BLaER1 (cell line): ENCODE measurements around the gene CORO2A.

Source experiments
- H3K27ac ChIP-seq: shearing (Covaris generic); formaldehyde crosslinking; 2 replicates; pipeline ENCODE4 v1.8.1; 2022
- H3K27me3 ChIP-seq: shearing (Covaris generic); formaldehyde crosslinking; 2 replicates; pipeline ENCODE4 v1.8.1; 2022
- H3K36me3 ChIP-seq: shearing (Covaris generic); formaldehyde crosslinking; 2 replicates; pipeline ENCODE4 v1.8.1; 2022
- H3K4me1 ChIP-seq: shearing (Covaris generic); formaldehyde crosslinking; 2 replicates; pipeline ENCODE4 v1.8.1; 2022
- H3K4me2 ChIP-seq: shearing (Covaris generic); formaldehyde crosslinking; 2 replicates; pipeline ENCODE4 v1.8.1; 2022
- H3K4me3 ChIP-seq: shearing (Covaris generic); formaldehyde crosslinking; 2 replicates; pipeline ENCODE4 v1.8.1; 2022
- H3K9ac ChIP-seq: shearing (Covaris generic); formaldehyde crosslinking; 2 replicates; pipeline ENCODE4 v1.8.1; 2022
- H3K9me3 ChIP-seq: shearing (Covaris generic); formaldehyde crosslinking; 2 replicates; pipeline ENCODE4 v1.8.1; 2022
- H4K20me1 ChIP-seq: shearing (Covaris generic); formaldehyde crosslinking; 2 replicates; pipeline ENCODE4 v1.8.1; 2022
- Cebpa-rat ChIP-seq: shearing (Covaris generic); IDR thresholded peaks from 2 replicates; pipeline ENCODE4 v1.8.1; 2022

The CORO2A gene

DNA sequence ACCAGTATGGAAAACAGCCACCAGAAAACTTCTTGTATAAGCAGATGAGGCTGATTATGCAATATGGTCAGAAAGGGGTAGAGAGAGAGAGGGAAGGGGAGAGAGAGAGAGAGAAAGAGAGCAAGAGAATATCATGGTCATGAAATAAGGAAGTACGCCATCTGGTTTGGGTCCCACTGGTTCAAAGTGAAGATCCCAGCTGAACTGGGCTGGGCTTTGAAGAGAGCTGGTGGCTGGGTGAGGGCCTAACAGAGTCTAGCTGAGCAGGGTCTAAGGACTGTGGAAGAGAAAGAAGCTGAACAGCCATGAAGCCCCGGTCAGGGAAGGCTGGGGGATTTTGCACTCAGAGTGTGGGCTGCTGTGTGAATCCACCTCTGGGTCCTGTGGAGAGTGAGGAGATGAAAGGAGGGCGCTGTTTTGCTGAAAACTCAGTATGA is 88.0 kb downstream of the CORO2A start:
- TF ChIP-seq Cebpa-rat, result peak; percentile 95
- H3K27ac ChIP-seq, result peak overlapping the region; percentile 89
- no peak overlapping the region for H3K4me3 ChIP-seq
- H3K36me3 ChIP-seq, result peaks cover 31% of the 10 kb centered on the region
- H3K4me2 ChIP-seq, result peak overlapping the region; percentile 89
- no peaks in the 10 kb centered on the region for H3K27me3 ChIP-seq
- peak overlapping the region; percentile 56; the same call in 1 of the 2 replicates for H3K9ac ChIP-seq
- peaks cover 91% of the 10 kb centered on the region for H3K4me1 ChIP-seq
- H3K9me3 ChIP-seq, result peaks cover 17% of the 10 kb centered on the region
- no peaks in the 10 kb centered on the region for H4K20me1 ChIP-seq

DNA sequence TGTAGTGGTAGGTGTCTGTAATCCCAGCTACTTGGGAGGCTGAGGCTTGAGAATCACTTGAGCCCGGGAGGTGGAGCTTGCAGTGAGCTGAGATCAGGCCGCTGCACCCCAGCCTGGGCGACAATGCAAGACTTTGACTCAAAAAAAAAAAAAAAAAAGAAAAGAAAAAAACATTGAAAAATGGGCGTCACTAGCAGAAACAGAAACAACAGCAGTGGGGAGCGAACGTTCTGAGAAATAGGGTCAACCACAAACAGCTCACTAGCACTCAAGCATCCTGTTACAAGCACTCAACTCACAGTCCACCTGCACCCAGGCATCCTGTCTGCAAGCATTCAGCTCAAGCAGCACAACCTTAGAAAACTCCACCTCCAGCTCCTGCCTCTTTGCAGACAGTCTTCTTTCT is 90.6 kb downstream of the CORO2A start:
- peaks cover 13% of the 10 kb centered on the region for H3K9me3 ChIP-seq
- peaks cover 85% of the 10 kb centered on the region for H3K4me1 ChIP-seq
- H3K9ac ChIP-seq, result peak overlapping the region; percentile 66
- peak overlapping the region; percentile 89 for H3K27ac ChIP-seq
- H3K27me3 ChIP-seq, result no peaks in the 10 kb centered on the region
- H4K20me1 ChIP-seq, result no peaks in the 10 kb centered on the region
- peaks cover 40% of the 10 kb centered on the region for H3K36me3 ChIP-seq
- peak overlapping the region; percentile 46; the same call in 1 of the 2 replicates for H3K4me3 ChIP-seq
- peak overlapping the region; percentile 89 for H3K4me2 ChIP-seq
- TF ChIP-seq Cebpa-rat, result no peak

DNA sequence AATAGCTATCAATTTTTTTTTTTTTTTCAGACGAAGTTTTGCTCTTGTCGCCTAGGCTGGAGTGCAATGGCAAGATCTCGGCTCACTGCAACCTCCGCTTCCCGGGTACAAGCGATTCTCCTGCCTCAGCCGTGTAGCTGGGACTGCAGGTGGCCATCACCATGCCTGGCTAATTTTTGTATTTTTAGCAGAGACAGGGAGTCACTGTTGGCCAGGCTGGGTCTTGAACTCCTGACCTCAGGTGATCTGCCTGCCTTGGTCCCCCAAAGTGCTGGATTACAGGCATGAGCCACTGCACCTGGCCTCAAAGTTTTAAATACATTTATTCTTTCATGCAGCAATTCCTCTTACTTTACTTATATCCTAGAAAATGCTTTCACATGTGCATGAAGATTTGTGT is 91.0 kb downstream of the CORO2A start:
- H3K27ac ChIP-seq, result peak overlapping the region; percentile 81
- H3K4me3 ChIP-seq, result peak overlapping the region; percentile 46; the same call in 1 of the 2 replicates

DNA sequence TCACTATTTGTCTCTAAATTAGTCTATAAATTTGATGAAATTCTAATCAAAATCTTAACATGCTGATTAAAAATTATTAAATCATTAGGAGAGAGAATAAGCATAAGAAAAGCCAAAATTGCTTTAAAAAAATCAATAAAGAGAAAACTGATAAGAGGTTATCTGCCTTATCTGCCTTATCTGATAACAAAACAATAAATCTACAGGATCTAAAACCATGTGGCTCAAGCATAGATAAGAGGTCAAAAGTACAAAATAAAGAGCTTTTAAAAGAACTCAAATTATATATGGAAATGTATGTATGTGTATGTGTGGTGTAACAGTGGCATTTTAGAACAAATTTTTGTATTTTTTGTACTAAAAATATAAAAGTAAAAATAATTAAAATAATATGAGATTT is 92.0 kb downstream of the CORO2A start:
- Histone ChIP-seq H3K4me3 (no peak overlapping the region), H4K20me1 (no peaks in the 10 kb centered on the region), H3K27me3 (no peaks in the 10 kb centered on the region), H3K4me2 (peak overlapping the region; percentile 89), H3K9ac (no peak overlapping the region), H3K36me3 (peaks cover 42% of the 10 kb centered on the region), H3K4me1 (peaks cover 78% of the 10 kb centered on the region), H3K27ac (peak overlapping the region; percentile 81), H3K9me3 (no peaks in the 10 kb centered on the region)
- TF ChIP-seq Cebpa-rat, result no peak

More for the DNA sequence above, 91.0 kb downstream of the CORO2A start:
- H3K4me1 ChIP-seq, result peaks cover 85% of the 10 kb centered on the region
- H4K20me1 ChIP-seq, result no peaks in the 10 kb centered on the region
- H3K4me2 ChIP-seq, result peak overlapping the region; percentile 89
- peaks cover 8% of the 10 kb centered on the region for H3K9me3 ChIP-seq
- peak overlapping the region; percentile 66 for H3K9ac ChIP-seq
- TF ChIP-seq Cebpa-rat, result no peak
- H3K36me3 ChIP-seq, result peaks cover 42% of the 10 kb centered on the region
- H3K27me3 ChIP-seq, result no peaks in the 10 kb centered on the region

DNA sequence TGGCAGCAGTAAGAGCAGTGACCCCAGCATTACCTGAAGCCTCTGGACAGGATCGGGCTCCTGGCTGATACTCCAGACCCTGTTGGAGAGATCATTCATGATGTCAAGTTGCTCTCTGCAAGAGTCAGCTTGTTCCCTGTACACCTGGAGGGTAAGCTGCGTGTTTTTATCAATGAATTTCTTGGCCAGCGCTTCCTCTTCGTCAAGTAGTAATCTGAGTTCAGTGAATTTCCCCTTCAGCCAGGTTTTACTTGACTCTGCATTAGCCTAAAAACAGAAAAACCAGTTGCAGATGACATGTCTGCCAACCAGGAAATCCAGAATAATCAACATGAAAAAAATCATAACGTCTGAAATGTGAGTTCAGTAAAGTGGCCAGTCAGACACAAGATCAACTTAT is 92.5 kb downstream of the CORO2A start:
- no peaks in the 10 kb centered on the region for H3K27me3 ChIP-seq
- peaks cover 73% of the 10 kb centered on the region for H3K4me1 ChIP-seq
- no peaks in the 10 kb centered on the region for H3K9me3 ChIP-seq
- H3K4me2 ChIP-seq, result peak overlapping the region; percentile 89
- peak overlapping the region; percentile 81 for H3K27ac ChIP-seq
- peaks cover 42% of the 10 kb centered on the region for H3K36me3 ChIP-seq
- no peaks in the 10 kb centered on the region for H4K20me1 ChIP-seq
- H3K4me3 ChIP-seq, result no peak overlapping the region
- no peak for TF ChIP-seq Cebpa-rat
- H3K9ac ChIP-seq, result peak overlapping the region; percentile 51

DNA sequence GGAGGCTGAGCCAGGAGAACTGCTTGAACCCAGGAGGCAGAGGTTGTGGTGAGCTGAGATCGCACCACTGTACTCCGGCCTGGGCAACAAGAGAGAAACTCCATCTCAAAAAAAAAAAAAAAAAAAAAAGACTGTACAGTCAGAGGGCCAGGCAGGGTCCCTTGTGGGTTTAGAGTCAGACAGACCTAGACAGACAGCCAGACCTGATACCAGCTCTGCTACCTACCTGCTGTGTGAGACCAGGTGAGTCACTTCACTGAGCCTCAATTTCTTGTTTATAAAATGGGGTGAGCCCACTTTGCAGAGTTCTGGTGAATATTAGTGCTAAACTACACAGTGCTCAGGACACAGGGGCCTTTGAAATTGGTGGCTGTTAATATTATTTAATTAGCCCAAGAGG is 93.1 kb downstream of the CORO2A start:
- Histone ChIP-seq H3K4me1 (peaks cover 67% of the 10 kb centered on the region), H3K27me3 (no peaks in the 10 kb centered on the region), H3K36me3 (peaks cover 46% of the 10 kb centered on the region), H3K4me2 (peak overlapping the region; percentile 89), H3K27ac (peak overlapping the region; percentile 81), H4K20me1 (no peaks in the 10 kb centered on the region), H3K9ac (peak overlapping the region; percentile 51), H3K4me3 (no peak overlapping the region), H3K9me3 (no peaks in the 10 kb centered on the region)
- TF ChIP-seq Cebpa-rat, result no peak

DNA sequence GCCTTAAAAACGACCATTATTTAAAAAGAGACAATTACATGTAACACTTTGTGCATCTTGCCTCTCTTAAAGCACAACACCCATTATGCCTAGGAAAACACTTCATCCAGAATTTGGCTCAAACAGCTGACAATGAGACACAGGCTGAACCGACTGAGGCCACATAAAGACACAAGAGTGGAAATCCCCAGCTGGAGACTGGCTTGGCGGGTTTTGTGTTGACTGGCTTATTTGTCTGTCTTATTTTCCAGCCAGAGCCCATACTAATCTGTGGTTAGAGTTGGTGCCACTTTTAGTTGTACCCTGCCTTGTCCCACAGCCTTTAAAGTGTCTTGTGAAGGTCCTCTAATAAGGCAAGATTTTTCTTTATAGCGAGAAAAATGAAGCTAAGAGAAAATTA is 94.6 kb downstream of the CORO2A start:
- Histone ChIP-seq H3K9ac (no peak overlapping the region), H3K4me3 (no peak overlapping the region), H3K27ac (no peak overlapping the region), H3K4me2 (no peak overlapping the region), H3K9me3 (no peaks in the 10 kb centered on the region), H3K36me3 (peaks cover 60% of the 10 kb centered on the region), H4K20me1 (no peaks in the 10 kb centered on the region), H3K4me1 (peaks cover 52% of the 10 kb centered on the region), H3K27me3 (no peaks in the 10 kb centered on the region)
- TF ChIP-seq Cebpa-rat, result no peak

DNA sequence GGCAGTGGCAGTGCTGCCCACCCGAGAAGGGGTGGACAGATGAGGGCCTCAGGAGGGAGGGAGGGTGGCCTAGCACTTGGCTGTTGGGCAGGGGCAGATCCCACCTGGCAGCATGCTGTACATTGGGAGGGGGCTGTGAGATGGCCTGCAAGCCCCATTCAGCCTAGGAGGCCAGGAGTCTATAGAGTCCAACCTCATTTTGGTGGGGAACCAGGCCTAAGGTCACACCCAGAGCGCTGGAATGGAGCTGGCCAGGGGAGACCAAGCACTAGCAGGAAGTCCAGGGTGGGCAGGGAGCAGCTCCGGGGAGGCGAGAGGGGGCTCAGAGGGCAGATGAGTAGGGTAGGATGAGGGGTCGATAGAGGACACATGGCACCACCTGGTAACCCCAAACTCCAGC is 96.3 kb downstream of the CORO2A start:
- H3K4me2 ChIP-seq, result no peak overlapping the region
- no peak overlapping the region for H3K4me3 ChIP-seq
- H3K27ac ChIP-seq, result no peak overlapping the region
- peaks cover 64% of the 10 kb centered on the region for H3K36me3 ChIP-seq
- TF ChIP-seq Cebpa-rat, result no peak
- peaks cover 35% of the 10 kb centered on the region for H3K4me1 ChIP-seq
- H3K9ac ChIP-seq, result no peak overlapping the region
- no peaks in the 10 kb centered on the region for H3K27me3 ChIP-seq
- H3K9me3 ChIP-seq, result no peaks in the 10 kb centered on the region
- H4K20me1 ChIP-seq, result no peaks in the 10 kb centered on the region

DNA sequence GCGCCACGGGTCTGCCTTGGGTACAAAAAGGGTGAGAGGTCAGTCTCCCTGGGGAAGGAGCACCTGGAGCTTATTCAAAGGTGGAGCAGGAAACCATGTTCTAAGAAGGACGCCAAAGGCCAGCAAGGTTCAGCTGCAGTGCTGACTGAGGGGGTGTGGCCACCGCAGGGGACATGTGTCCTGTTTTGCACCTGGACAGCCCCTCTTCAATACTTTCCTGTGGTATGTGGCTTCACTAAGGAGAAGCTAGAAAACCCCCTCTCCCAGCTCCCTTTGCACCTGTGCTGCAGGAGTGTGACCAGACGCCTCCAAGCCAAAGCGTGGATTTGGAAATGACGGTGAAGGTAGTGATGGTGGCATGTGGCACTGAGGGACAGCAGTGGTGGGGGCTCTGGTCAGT is 97.0 kb downstream of the CORO2A start:
- no peak for TF ChIP-seq Cebpa-rat
- Histone ChIP-seq H3K27me3 (no peaks in the 10 kb centered on the region), H3K4me1 (peaks cover 28% of the 10 kb centered on the region), H4K20me1 (no peaks in the 10 kb centered on the region), H3K4me3 (no peak overlapping the region), H3K36me3 (peaks cover 68% of the 10 kb centered on the region), H3K9me3 (no peaks in the 10 kb centered on the region), H3K4me2 (no peak overlapping the region), H3K9ac (no peak overlapping the region), H3K27ac (0 out of 2 replicates have a peak overlapping the region, but pooled peaks have one; percentile 2)

DNA sequence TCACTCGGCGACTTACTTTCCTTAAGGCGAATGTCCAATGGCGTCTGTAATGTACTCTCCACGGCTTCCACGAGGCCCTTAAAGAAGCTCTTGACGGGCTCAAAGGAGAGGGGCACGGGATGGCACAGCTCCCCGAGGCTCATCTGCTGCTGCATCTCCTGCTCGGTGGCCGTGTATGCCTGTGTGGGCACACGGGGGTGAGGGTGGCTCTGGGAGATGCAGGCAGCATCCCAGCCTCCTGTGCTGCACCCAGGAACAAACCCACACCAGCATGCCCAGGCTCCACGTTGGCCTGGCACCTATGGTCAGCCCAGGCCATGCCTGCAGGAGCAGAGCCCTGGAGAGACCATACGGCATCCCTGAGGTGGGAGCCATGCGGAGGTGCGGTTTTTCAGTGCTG is 97.6 kb downstream of the CORO2A start:
- Histone ChIP-seq H3K9ac (no peak overlapping the region), H3K27me3 (no peaks in the 10 kb centered on the region), H3K4me2 (no peak overlapping the region), H3K36me3 (peaks cover 72% of the 10 kb centered on the region), H3K27ac (no peak overlapping the region), H4K20me1 (no peaks in the 10 kb centered on the region), H3K4me1 (peaks cover 23% of the 10 kb centered on the region), H3K9me3 (no peaks in the 10 kb centered on the region), H3K4me3 (no peak overlapping the region)
- TF ChIP-seq Cebpa-rat, result no peak

DNA sequence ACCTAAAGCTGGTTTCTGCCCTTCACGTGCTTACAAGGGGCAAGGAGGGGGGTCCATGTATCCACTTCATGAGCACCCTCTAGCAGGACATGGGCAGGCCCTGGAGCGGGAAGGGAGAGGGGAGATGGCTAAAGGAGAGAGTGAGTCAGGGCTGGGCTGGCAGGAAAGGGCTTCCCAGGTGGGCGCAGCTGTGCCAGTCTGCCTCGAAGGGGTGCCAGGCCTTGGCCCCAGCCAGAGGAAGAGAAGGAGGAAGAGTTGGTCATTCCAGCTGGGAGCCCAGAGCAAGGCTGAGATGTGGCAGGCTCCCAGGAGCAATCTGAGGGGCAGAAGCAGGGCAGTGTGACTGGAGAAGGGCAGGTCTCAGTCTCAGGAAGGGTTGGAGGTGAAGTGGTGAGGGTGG is 98.1 kb downstream of the CORO2A start:
- TF ChIP-seq Cebpa-rat, result no peak
- no peak overlapping the region for H3K4me3 ChIP-seq
- H3K9ac ChIP-seq, result no peak overlapping the region
- H3K36me3 ChIP-seq, result peaks cover 76% of the 10 kb centered on the region
- H3K4me2 ChIP-seq, result no peak overlapping the region
- peaks cover 18% of the 10 kb centered on the region for H3K4me1 ChIP-seq
- H3K27me3 ChIP-seq, result no peaks in the 10 kb centered on the region
- H3K9me3 ChIP-seq, result no peaks in the 10 kb centered on the region
- no peaks in the 10 kb centered on the region for H4K20me1 ChIP-seq
- H3K27ac ChIP-seq, result 0 out of 2 replicates have a peak overlapping the region, but pooled peaks have one; percentile 41
